Upper lobe of right lung (tissue), 1 donor: ENCODE results near the gene DHRS7C. TPM values are rescaled to one million over a fixed set of nuclear protein-coding genes. Genes with fewer than 3 reads are reported as not detected.

Experiments
- ATAC-seq: fragments of 200-7000 bp; cut with Tn5 transposase; one replicate; pipeline ENCODE4 v1.9.1; 2020; ENCODE audit warnings: mild to moderate bottlenecking, moderate library complexity
- DNase-seq: peaks from one replicate; pipeline ENCODE4 v3.0.0-alpha.2; 2020
- H3K27ac ChIP-seq: fragments of 200-600 bp; one replicate; pipeline ENCODE4 v1.8.0; 2022
- H3K27me3 ChIP-seq: fragments of 200-600 bp; one replicate; pipeline ENCODE4 v1.8.0; 2022; ENCODE audit warnings: mild to moderate bottlenecking
- H3K36me3 ChIP-seq: fragments of 200-600 bp; one replicate; pipeline ENCODE4 v1.8.0; 2022
- H3K4me1 ChIP-seq: fragments of 200-600 bp; one replicate; pipeline ENCODE4 v1.8.0; 2022
- H3K4me3 ChIP-seq: fragments of 200-600 bp; one replicate; pipeline ENCODE4 v1.8.0; 2022; ENCODE audit warnings: mild to moderate bottlenecking
- H3K9me3 ChIP-seq: fragments of 200-600 bp; one replicate; pipeline ENCODE4 v1.8.0; 2022
- CTCF ChIP-seq: fragments of 200-600 bp; IDR thresholded peaks from one replicate; pipeline ENCODE4 v1.8.0; 2022; ENCODE audit warnings: antibody characterized with exemption
- intact Hi-C: fragments of 100-400 bp; cut with DNase I; formaldehyde crosslinking; loops from one replicate; pipeline ENCODE4 v1.11.0; 2022
- total RNA-seq: library from RNA; stranded (reverse); fragmentation: NEBNext Ultra II Directional; extraction: Animal tissue kit (Norgen Biotek cat#: 25700); gene quantifications from one replicate; pipeline ENCODE4 v1.2.1, GENCODE V29; 2021
- donor health status: DM: no; HTN: yes; CAD: no; lungs with severe emphysema.

DHRS7C gene
- total RNA-seq, 1 donor from 2014 or later, result not detected

- Histone ChIP-seq H3K27me3 (peaks cover 15% of the 10 kb centered on the region), H3K27ac (no peak within 1 kb of the TSS), H3K9me3 (no peaks in the 10 kb centered on the region), H3K4me1 (no peaks in the 10 kb centered on the region), H3K4me3 (no peak within 1 kb of the TSS), H3K36me3 (no peaks in the 10 kb centered on the region)
- no peak for TF ChIP-seq CTCF
- DNase-seq, result no peak
- intact Hi-C loops, result no loop called here
- ATAC-seq, result no peak
Measured at GRCh38 chr17:9821921-9822320, 30.5 kb upstream of the DHRS7C start, which contains the start of gene GSG1L2. Gene GSG1L2, minus strand, starts transcription at chr17:9822079. Its CDS starts 8 bp downstream, at chr17:9822071.

- DNase-seq (no peak), ATAC-seq (no peak)
- no peak overlapping the region for H3K27ac ChIP-seq
- peaks cover 7% of the 10 kb centered on the region for H3K27me3 ChIP-seq
- no peaks in the 10 kb centered on the region for H3K4me1 ChIP-seq
- TF ChIP-seq CTCF, result no peak
- H3K9me3 ChIP-seq, result no peaks in the 10 kb centered on the region
- H3K4me3 ChIP-seq, result no peak overlapping the region
- H3K36me3 ChIP-seq, result no peaks in the 10 kb centered on the region
- intact Hi-C loops, result no loop called here
Measured at GRCh38 chr17:9820448-9820847, 29.1 kb upstream of the DHRS7C start.

- H3K27ac ChIP-seq, result no peak overlapping the region
- no peak for ATAC-seq
- TF ChIP-seq CTCF, result no peak
- DNase-seq, result no peak
- H3K4me3 ChIP-seq, result no peak overlapping the region
- no peaks in the 10 kb centered on the region for H3K4me1 ChIP-seq
- no peaks in the 10 kb centered on the region for H3K36me3 ChIP-seq
- H3K9me3 ChIP-seq, result no peaks in the 10 kb centered on the region
- intact Hi-C loops, result no loop called here
- peaks cover 1% of the 10 kb centered on the region for H3K27me3 ChIP-seq
Measured at GRCh38 chr17:9818760-9819159, 27.4 kb upstream of the DHRS7C start.

GRCh38 chr17:9817086-9817485 is 25.7 kb upstream of the DHRS7C start:
- Histone ChIP-seq H3K9me3 (no peaks in the 10 kb centered on the region), H3K4me3 (no peak overlapping the region), H3K27me3 (no peaks in the 10 kb centered on the region), H3K27ac (no peak overlapping the region), H3K4me1 (no peaks in the 10 kb centered on the region), H3K36me3 (no peaks in the 10 kb centered on the region)
- no peak for TF ChIP-seq CTCF
- intact Hi-C loops, result no loop called here
- ATAC-seq, result peak; percentile 76
- DNase-seq, result no peak

- intact Hi-C loops, result no loop called here
- H3K4me3 ChIP-seq, result no peak overlapping the region
- H3K4me1 ChIP-seq, result no peaks in the 10 kb centered on the region
- no peaks in the 10 kb centered on the region for H3K9me3 ChIP-seq
- DNase-seq (no peak), ATAC-seq (no peak)
- TF ChIP-seq CTCF, result no peak
- no peak overlapping the region for H3K27ac ChIP-seq
- H3K27me3 ChIP-seq, result no peaks in the 10 kb centered on the region
- H3K36me3 ChIP-seq, result no peaks in the 10 kb centered on the region
Measured at GRCh38 chr17:9816472-9816871, 25.1 kb upstream of the DHRS7C start.

GRCh38 chr17:9814337-9814945 is 23.0 kb upstream of the DHRS7C start:
- no peak overlapping the region for H3K27ac ChIP-seq
- H3K36me3 ChIP-seq, result no peaks in the 10 kb centered on the region
- no peaks in the 10 kb centered on the region for H3K9me3 ChIP-seq
- intact Hi-C loops, result no loop called here
- no peak for ATAC-seq
- TF ChIP-seq CTCF, result no peak
- no peak overlapping the region for H3K4me3 ChIP-seq
- H3K27me3 ChIP-seq, result no peaks in the 10 kb centered on the region
- no peaks in the 10 kb centered on the region for H3K4me1 ChIP-seq
- no peak for DNase-seq
